Measurements from ENCODE around the gene VAT1L.
A peak's percentile ranks its signal among the peaks of the same experiment; 100 is the strongest.
"Not testable (repeated sequence)": the region's sequence is repeated elsewhere in the genome, so short reads cannot be mapped to it uniquely, and the experiment has no call there.

VAT1L gene

GRCh38 chr16:77989846-77990245 is 201.5 kb downstream of the VAT1L start:
- Histone ChIP-seq H3K4me3 (ENCODE audit: low read length) (no peak overlapping the region), H3K9me3 (ENCODE audit: control insufficient read depth, low read depth, low read length) (no peaks in the 10 kb centered on the region), H3K36me3 (ENCODE audit: control insufficient read depth, low read depth, low read length) (no peaks in the 10 kb centered on the region), H3K27me3 (ENCODE audit: control insufficient read depth, insufficient read depth, low read length) (no peaks in the 10 kb centered on the region), H3K4me1 (ENCODE audit: control insufficient read depth, low read depth, low read length) (peaks cover 34% of the 10 kb centered on the region), H3K9ac (ENCODE audit: low read length) (no peak overlapping the region), H3K27ac (ENCODE audit: low read length) (no peak overlapping the region)

GRCh38 chr16:77991701-77992100 is 203.3 kb downstream of the VAT1L start:
- no peaks in the 10 kb centered on the region for H3K36me3 ChIP-seq (ENCODE audit: control insufficient read depth, low read depth, low read length)
- H3K9ac ChIP-seq (ENCODE audit: low read length): peak overlapping the region; percentile 12
- no peaks in the 10 kb centered on the region for H3K27me3 ChIP-seq (ENCODE audit: control insufficient read depth, insufficient read depth, low read length)
- H3K4me1 ChIP-seq (ENCODE audit: control insufficient read depth, low read depth, low read length): peaks cover 34% of the 10 kb centered on the region
- peaks cover 7% of the 10 kb centered on the region for H3K9me3 ChIP-seq (ENCODE audit: control insufficient read depth, low read depth, low read length)
- H3K27ac ChIP-seq (ENCODE audit: low read length): peak overlapping the region; percentile 60
- no peak overlapping the region for H3K4me3 ChIP-seq (ENCODE audit: low read length)

- not testable (repeated sequence) for H3K9me3 ChIP-seq (ENCODE audit: control insufficient read depth, low read depth, low read length); H3K36me3 ChIP-seq (ENCODE audit: control insufficient read depth, low read depth, low read length); H3K9ac ChIP-seq (ENCODE audit: low read length); H3K4me3 ChIP-seq (ENCODE audit: low read length); H3K27me3 ChIP-seq (ENCODE audit: control insufficient read depth, insufficient read depth, low read length)
- H3K27ac ChIP-seq (ENCODE audit: low read length): peak overlapping the region; percentile 87
- peaks cover 34% of the 10 kb centered on the region for H3K4me1 ChIP-seq (ENCODE audit: control insufficient read depth, low read depth, low read length)
Observed at GRCh38 chr16:77992381-77992780, 204.0 kb downstream of the VAT1L start.

- Histone ChIP-seq H3K27ac (ENCODE audit: low read length) (peak overlapping the region; percentile 87), H3K4me1 (ENCODE audit: control insufficient read depth, low read depth, low read length) (peaks cover 34% of the 10 kb centered on the region), H3K27me3 (ENCODE audit: control insufficient read depth, insufficient read depth, low read length) (no peaks in the 10 kb centered on the region), H3K9me3 (ENCODE audit: control insufficient read depth, low read depth, low read length) (peaks cover 7% of the 10 kb centered on the region), H3K9ac (ENCODE audit: low read length) (peak overlapping the region; percentile 39), H3K4me3 (ENCODE audit: low read length) (peak overlapping the region; percentile 7), H3K36me3 (ENCODE audit: control insufficient read depth, low read depth, low read length) (no peaks in the 10 kb centered on the region)
Observed at GRCh38 chr16:77993111-77993985, 205.0 kb downstream of the VAT1L start.

- Histone ChIP-seq H3K36me3 (ENCODE audit: control insufficient read depth, low read depth, low read length) (no peaks in the 10 kb centered on the region), H3K9me3 (ENCODE audit: control insufficient read depth, low read depth, low read length) (peaks cover 7% of the 10 kb centered on the region), H3K4me3 (ENCODE audit: low read length) (no peak overlapping the region)
Observed at GRCh38 chr16:77995843-77996455, 207.6 kb downstream of the VAT1L start.

GRCh38 chr16:77998350-77999023 is 210.1 kb downstream of the VAT1L start:
- Histone ChIP-seq H3K36me3 (ENCODE audit: control insufficient read depth, low read depth, low read length) (no peaks in the 10 kb centered on the region), H3K9ac (ENCODE audit: low read length) (no peak overlapping the region), H3K27ac (ENCODE audit: low read length) (no peak overlapping the region), H3K9me3 (ENCODE audit: control insufficient read depth, low read depth, low read length) (peaks cover 7% of the 10 kb centered on the region), H3K4me3 (ENCODE audit: low read length) (no peak overlapping the region), H3K4me1 (ENCODE audit: control insufficient read depth, low read depth, low read length) (peaks cover 8% of the 10 kb centered on the region), H3K27me3 (ENCODE audit: control insufficient read depth, insufficient read depth, low read length) (no peaks in the 10 kb centered on the region)

More at GRCh38 chr16:77995843-77996455, 207.6 kb downstream of the VAT1L start:
- Histone ChIP-seq H3K27me3 (ENCODE audit: control insufficient read depth, insufficient read depth, low read length) (no peaks in the 10 kb centered on the region), H3K9ac (ENCODE audit: low read length) (no peak overlapping the region), H3K27ac (ENCODE audit: low read length) (no peak overlapping the region), H3K4me1 (ENCODE audit: control insufficient read depth, low read depth, low read length) (peaks cover 27% of the 10 kb centered on the region)

- H3K9me3 ChIP-seq (ENCODE audit: control insufficient read depth, low read depth, low read length): no peaks in the 10 kb centered on the region
- H3K4me1 ChIP-seq (ENCODE audit: control insufficient read depth, low read depth, low read length): peaks cover 4% of the 10 kb centered on the region
- H3K36me3 ChIP-seq (ENCODE audit: control insufficient read depth, low read depth, low read length): no peaks in the 10 kb centered on the region
- H3K4me3 ChIP-seq (ENCODE audit: low read length): no peak overlapping the region
- H3K27me3 ChIP-seq (ENCODE audit: control insufficient read depth, insufficient read depth, low read length): no peaks in the 10 kb centered on the region
- no peak overlapping the region for H3K27ac ChIP-seq (ENCODE audit: low read length)
- no peak overlapping the region for H3K9ac ChIP-seq (ENCODE audit: low read length)
Observed at GRCh38 chr16:78001451-78002025, 213.2 kb downstream of the VAT1L start.

GRCh38 chr16:78002915-78003538 is 214.7 kb downstream of the VAT1L start:
- Histone ChIP-seq H3K9ac (ENCODE audit: low read length) (no peak overlapping the region), H3K27me3 (ENCODE audit: control insufficient read depth, insufficient read depth, low read length) (no peaks in the 10 kb centered on the region), H3K27ac (ENCODE audit: low read length) (no peak overlapping the region), H3K9me3 (ENCODE audit: control insufficient read depth, low read depth, low read length) (no peaks in the 10 kb centered on the region), H3K36me3 (ENCODE audit: control insufficient read depth, low read depth, low read length) (no peaks in the 10 kb centered on the region), H3K4me1 (ENCODE audit: control insufficient read depth, low read depth, low read length) (peaks cover 4% of the 10 kb centered on the region), H3K4me3 (ENCODE audit: low read length) (no peak overlapping the region)

GRCh38 chr16:78004517-78004916 is 216.2 kb downstream of the VAT1L start:
- Histone ChIP-seq H3K9ac (ENCODE audit: low read length) (no peak overlapping the region), H3K9me3 (ENCODE audit: control insufficient read depth, low read depth, low read length) (no peaks in the 10 kb centered on the region), H3K4me1 (ENCODE audit: control insufficient read depth, low read depth, low read length) (peaks cover 4% of the 10 kb centered on the region), H3K27ac (ENCODE audit: low read length) (no peak overlapping the region), H3K27me3 (ENCODE audit: control insufficient read depth, insufficient read depth, low read length) (no peaks in the 10 kb centered on the region), H3K36me3 (ENCODE audit: control insufficient read depth, low read depth, low read length) (no peaks in the 10 kb centered on the region), H3K4me3 (ENCODE audit: low read length) (no peak overlapping the region)

- Histone ChIP-seq H3K4me3 (ENCODE audit: low read length) (no peak overlapping the region), H3K36me3 (ENCODE audit: control insufficient read depth, low read depth, low read length) (no peaks in the 10 kb centered on the region), H3K9ac (ENCODE audit: low read length) (no peak overlapping the region), H3K27me3 (ENCODE audit: control insufficient read depth, insufficient read depth, low read length) (no peaks in the 10 kb centered on the region), H3K27ac (ENCODE audit: low read length) (no peak overlapping the region), H3K4me1 (ENCODE audit: control insufficient read depth, low read depth, low read length) (peaks cover 4% of the 10 kb centered on the region), H3K9me3 (ENCODE audit: control insufficient read depth, low read depth, low read length) (no peaks in the 10 kb centered on the region)
Observed at GRCh38 chr16:78005881-78006280, 217.5 kb downstream of the VAT1L start.

- Histone ChIP-seq H3K27ac (ENCODE audit: low read length) (no peak overlapping the region), H3K4me3 (ENCODE audit: low read length) (no peak overlapping the region), H3K36me3 (ENCODE audit: control insufficient read depth, low read depth, low read length) (no peaks in the 10 kb centered on the region), H3K9ac (ENCODE audit: low read length) (no peak overlapping the region), H3K27me3 (ENCODE audit: control insufficient read depth, insufficient read depth, low read length) (no peaks in the 10 kb centered on the region), H3K9me3 (ENCODE audit: control insufficient read depth, low read depth, low read length) (no peaks in the 10 kb centered on the region), H3K4me1 (ENCODE audit: control insufficient read depth, low read depth, low read length) (peaks cover 4% of the 10 kb centered on the region)
Observed at GRCh38 chr16:78007121-78007520, 218.8 kb downstream of the VAT1L start.

All from iPS-18a (cell line).